Small intestine (tissue), 7 donors: ENCODE results near the gene TMEM62. TPM values are rescaled to one million over a fixed set of nuclear protein-coding genes. Genes with fewer than 3 reads are reported as not detected.

ENCODE experiments used
- DNase-seq, 2 donors: peaks; one replicate each; pipeline versions ENCODE4 v3.0.0 to v3.0.0-alpha.2; 2013
- FAIRE-seq: peaks from 2 replicates; lab custom pipeline; 2012; peaks lifted over from hg19 to GRCh38; lab: Jason Lieb, UNC
- H3K27ac ChIP-seq, 3 donors: one replicate each; pipeline ENCODE4 v1.5.1; 2013; ENCODE audit warnings: low read length in 2 of 3, mild to moderate bottlenecking in 2 of 3, control low read depth in 1 of 3, inconsistent platforms in 1 of 3, low read depth in 1 of 3, moderate library complexity in 1 of 3
- H3K27me3 ChIP-seq, 3 donors: one replicate each; pipeline ENCODE4 v1.6.1; 2013; ENCODE audit warnings: low read length in 3 of 3, inconsistent platforms in 1 of 3; ENCODE audit not compliant: control insufficient read depth in 3 of 3, insufficient read depth in 3 of 3
- H3K36me3 ChIP-seq, 3 donors: one replicate each; pipeline ENCODE4 v1.6.1; 2013; ENCODE audit warnings: low read length in 3 of 3, inconsistent platforms in 1 of 3, low read depth in 1 of 3, mild to moderate bottlenecking in 1 of 3, moderate library complexity in 1 of 3; ENCODE audit not compliant: control insufficient read depth in 3 of 3, insufficient read depth in 2 of 3
- H3K4me1 ChIP-seq, 3 donors: one replicate each; pipeline ENCODE4 v1.6.1; 2013; ENCODE audit warnings: low read length in 2 of 3, inconsistent platforms in 1 of 3, low read depth in 1 of 3, mild to moderate bottlenecking in 1 of 3, moderate library complexity in 1 of 3; ENCODE audit not compliant: control insufficient read depth in 3 of 3, insufficient read depth in 2 of 3
- H3K4me3 ChIP-seq, 3 donors: one replicate each; pipeline ENCODE4 v1.5.1; 2013; ENCODE audit warnings: low read length in 3 of 3, control low read depth in 1 of 3, inconsistent platforms in 1 of 3, low read depth in 1 of 3, mild to moderate bottlenecking in 1 of 3, moderate library complexity in 1 of 3
- H3K9me3 ChIP-seq, 2 donors: one replicate each; pipeline ENCODE4 v1.6.1; 2013; ENCODE audit warnings: low read depth in 1 of 2, low read length in 1 of 2; ENCODE audit not compliant: control insufficient read depth in 2 of 2, insufficient read depth in 1 of 2
- WGBS, 3 donors: extraction: QIAGEN DNeasy Blood & Tissue Kit; methylation state at CpG; one replicate each; pipeline ENCODE4 v1.1.7; 2013; 5-methylcytosine and 5-hydroxymethylcytosine counted together
- polyA plus RNA-seq, 4 donors: library from polyadenylated mRNA; stranded (reverse) in 3 of 4; unstranded in 1 of 4; fragments of 200-250 nt in 3 of 4; fragments of 120-200 nt in 1 of 4; gene quantifications; one replicate each; pipeline versions ENCODE4 v1.2.1 to v1.2.3, GENCODE V29; 2013
- donor health status: healthy with polysubstance abuse.
- donor health status: control.
- donor health status: control.
- donor health status: Bipolar disorder and iron deficiency.
- donor health status: healthy.

Gene TMEM62
- polyA plus RNA-seq, 4 donors = 21.3 to 36.6 (median 30.3) TPM

- Histone ChIP-seq H3K36me3 (no peaks in the 10 kb centered on the region), H3K9me3 (no peaks in the 10 kb centered on the region), H3K4me3 (no peak overlapping the region), H3K27ac (no peak overlapping the region), H3K4me1 (no peaks in the 10 kb centered on the region), H3K27me3 (peaks cover 0 to 30% (median 2%) of the 10 kb centered on the region in 3 donors)
- DNase-seq (no peak), FAIRE-seq (no peak)
- WGBS, 3 donors = 79 to 87% (median 81%) methylated on average over 15 of the region's 15 CpGs
Observed at GRCh38 chr15:43210172-43210745, 76.9 kb downstream of the TMEM62 start.

GRCh38 chr15:43210807-43211206 lies 77.4 kb downstream of the TMEM62 start:
- Histone ChIP-seq H3K27ac (no peak overlapping the region), H3K9me3 (no peaks in the 10 kb centered on the region), H3K4me1 (no peaks in the 10 kb centered on the region), H3K4me3 (no peak overlapping the region), H3K36me3 (no peaks in the 10 kb centered on the region), H3K27me3 (peaks cover 0 to 30% (median 2%) of the 10 kb centered on the region in 3 donors)
- no peak for DNase-seq
- 67 to 76% (median 74%) methylated on average over 9 of the region's 9 CpGs for WGBS, 3 donors
- FAIRE-seq = no peak

- H3K36me3 ChIP-seq = no peaks in the 10 kb centered on the region
- H3K27ac ChIP-seq = no peak overlapping the region
- WGBS, 3 donors = 66 to 72% (median 70%) methylated on average over 4 of the region's 4 CpGs
- no peak for FAIRE-seq
- no peaks in the 10 kb centered on the region for H3K4me1 ChIP-seq
- peak in 1 of 2 donors; percentile 4 for DNase-seq
- peaks cover 0 to 30% (median 2%) of the 10 kb centered on the region in 3 donors for H3K27me3 ChIP-seq
- H3K4me3 ChIP-seq = no peak overlapping the region
- no peaks in the 10 kb centered on the region for H3K9me3 ChIP-seq
Observed at GRCh38 chr15:43211224-43211735, 77.9 kb downstream of the TMEM62 start.

- H3K4me1 ChIP-seq = no peaks in the 10 kb centered on the region
- no peak overlapping the region for H3K4me3 ChIP-seq
- DNase-seq = no peak
- FAIRE-seq = no peak
- WGBS, 3 donors = 74 to 75% (median 75%) methylated on average over 8 of the region's 8 CpGs
- no peaks in the 10 kb centered on the region for H3K36me3 ChIP-seq
- no peaks in the 10 kb centered on the region for H3K9me3 ChIP-seq
- peaks cover 0 to 27% (median 2%) of the 10 kb centered on the region in 3 donors for H3K27me3 ChIP-seq
- H3K27ac ChIP-seq = no peak overlapping the region
Observed at GRCh38 chr15:43212299-43212698, 78.9 kb downstream of the TMEM62 start.

GRCh38 chr15:43212951-43213350 lies 79.6 kb downstream of the TMEM62 start:
- DNase-seq (no peak), FAIRE-seq (no peak)
- Histone ChIP-seq H3K4me3 (no peak overlapping the region), H3K9me3 (no peaks in the 10 kb centered on the region), H3K27ac (no peak overlapping the region), H3K36me3 (no peaks in the 10 kb centered on the region), H3K27me3 (peaks cover 0 to 20% (median 2%) of the 10 kb centered on the region in 3 donors), H3K4me1 (no peaks in the 10 kb centered on the region)

- H3K4me1 ChIP-seq = no peaks in the 10 kb centered on the region
- no peak for FAIRE-seq
- H3K4me3 ChIP-seq = no peak overlapping the region
- no peaks in the 10 kb centered on the region for H3K9me3 ChIP-seq
- peaks cover 0 to 18% (median 2%) of the 10 kb centered on the region in 3 donors for H3K27me3 ChIP-seq
- no peak for DNase-seq
- no peak overlapping the region for H3K27ac ChIP-seq
- WGBS, 3 donors = 68 to 81% (median 81%) methylated on average over 5 of the region's 5 CpGs
- no peaks in the 10 kb centered on the region for H3K36me3 ChIP-seq
Observed at GRCh38 chr15:43213466-43213865, 80.1 kb downstream of the TMEM62 start.

GRCh38 chr15:43214169-43214568 lies 80.8 kb downstream of the TMEM62 start:
- no peak for FAIRE-seq
- Histone ChIP-seq H3K4me1 (no peaks in the 10 kb centered on the region), H3K4me3 (no peak overlapping the region), H3K27me3 (peaks cover 0 to 11% (median 2%) of the 10 kb centered on the region in 3 donors), H3K9me3 (no peaks in the 10 kb centered on the region), H3K27ac (no peak overlapping the region), H3K36me3 (no peaks in the 10 kb centered on the region)
- no peak for DNase-seq
- 69 to 82% (median 81%) methylated on average over 8 of the region's 8 CpGs for WGBS, 3 donors

- Histone ChIP-seq H3K4me1 (no peaks in the 10 kb centered on the region), H3K27ac (no peak overlapping the region), H3K27me3 (peaks cover 0 to 6% (median 3%) of the 10 kb centered on the region in 3 donors), H3K36me3 (no peaks in the 10 kb centered on the region), H3K4me3 (no peak overlapping the region), H3K9me3 (no peaks in the 10 kb centered on the region)
- no peak for FAIRE-seq
- DNase-seq = no peak
- 89 to 91% (median 91%) methylated on average over 6 of the region's 6 CpGs for WGBS, 3 donors
Observed at GRCh38 chr15:43214592-43215295, 81.4 kb downstream of the TMEM62 start.
